Measurements from ENCODE around the gene LRTM2. TPM values are rescaled to one million over a fixed set of nuclear protein-coding genes. Genes with fewer than 3 reads are reported as not detected.

The LRTM2 gene
- total and polyA plus RNA-seq, 4 donors: not detected

- Histone ChIP-seq H3K4me1 (ENCODE audit: control insufficient read depth in 4 of 4, insufficient read depth in 4 of 4, low read length in 3 of 4) (no peaks in the 10 kb centered on the region), H3K36me3 (ENCODE audit: control insufficient read depth in 4 of 4, insufficient read depth in 3 of 4, low read depth in 1 of 4, low read length in 3 of 4) (no peaks in the 10 kb centered on the region), H3K9ac (ENCODE audit: low read depth in 1 of 2, low read length in 2 of 2) (no peak overlapping the region), H3K27me3 (ENCODE audit: control insufficient read depth in 4 of 4, insufficient read depth in 4 of 4, low read length in 3 of 4) (no peaks in the 10 kb centered on the region), H3K27ac (ENCODE audit: low read depth in 1 of 2, low read length in 2 of 2) (no peak overlapping the region), H3K4me3 (ENCODE audit: low read depth in 1 of 3, low read length in 3 of 3) (no peak overlapping the region), H3K9me3 (ENCODE audit: control insufficient read depth in 4 of 4, low read length in 3 of 4) (no peaks in the 10 kb centered on the region)
- DNase-seq (ENCODE audit: low spot score): no peak
- WGBS: 90% methylated on average over 5 of the region's 5 CpGs
- TF ChIP-seq YY1 (IDR thresholded peaks at IDR 0.05): no peak
- no peak for TF ChIP-seq JUND (IDR thresholded peaks at IDR 0.05)
- TF ChIP-seq, protein P1, sequence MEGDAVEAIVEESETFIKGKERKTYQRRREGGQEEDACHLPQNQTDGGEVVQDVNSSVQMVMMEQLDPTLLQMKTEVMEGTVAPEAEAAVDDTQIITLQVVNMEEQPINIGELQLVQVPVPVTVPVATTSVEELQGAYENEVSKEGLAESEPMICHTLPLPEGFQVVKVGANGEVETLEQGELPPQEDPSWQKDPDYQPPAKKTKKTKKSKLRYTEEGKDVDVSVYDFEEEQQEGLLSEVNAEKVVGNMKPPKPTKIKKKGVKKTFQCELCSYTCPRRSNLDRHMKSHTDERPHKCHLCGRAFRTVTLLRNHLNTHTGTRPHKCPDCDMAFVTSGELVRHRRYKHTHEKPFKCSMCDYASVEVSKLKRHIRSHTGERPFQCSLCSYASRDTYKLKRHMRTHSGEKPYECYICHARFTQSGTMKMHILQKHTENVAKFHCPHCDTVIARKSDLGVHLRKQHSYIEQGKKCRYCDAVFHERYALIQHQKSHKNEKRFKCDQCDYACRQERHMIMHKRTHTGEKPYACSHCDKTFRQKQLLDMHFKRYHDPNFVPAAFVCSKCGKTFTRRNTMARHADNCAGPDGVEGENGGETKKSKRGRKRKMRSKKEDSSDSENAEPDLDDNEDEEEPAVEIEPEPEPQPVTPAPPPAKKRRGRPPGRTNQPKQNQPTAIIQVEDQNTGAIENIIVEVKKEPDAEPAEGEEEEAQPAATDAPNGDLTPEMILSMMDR (IDR thresholded peaks at IDR 0.05; ENCODE audit: low read depth, low read length, missing input control): no peak
- no peak for TF ChIP-seq EGR1 (IDR thresholded peaks at IDR 0.05; ENCODE audit: low read depth in 2 of 2)
- TF ChIP-seq HNF4A (conservative IDR thresholded peaks at IDR 0.05): no peak
- no peak for TF ChIP-seq RAD21 (IDR thresholded peaks at IDR 0.05)
- TF ChIP-seq SP1 (IDR thresholded peaks at IDR 0.05): no peak
- no peak for TF ChIP-seq RXRA (IDR thresholded peaks at IDR 0.05)
- no peak for TF ChIP-seq GABPA (IDR thresholded peaks at IDR 0.05 in 1 of 2, conservative IDR thresholded peaks at IDR 0.05 in 1 of 2)
- TF ChIP-seq, protein P2, sequence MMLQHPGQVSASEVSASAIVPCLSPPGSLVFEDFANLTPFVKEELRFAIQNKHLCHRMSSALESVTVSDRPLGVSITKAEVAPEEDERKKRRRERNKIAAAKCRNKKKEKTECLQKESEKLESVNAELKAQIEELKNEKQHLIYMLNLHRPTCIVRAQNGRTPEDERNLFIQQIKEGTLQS (IDR thresholded peaks at IDR 0.05): no peak
- no peak for TF ChIP-seq TAF1 (conservative IDR thresholded peaks at IDR 0.05)
Observed at GRCh38 chr12:1845886-1846285, 25.5 kb downstream of the LRTM2 start.

GRCh38 chr12:1846421-1847405 lies 26.3 kb downstream of the LRTM2 start:
- Histone ChIP-seq H3K27me3 (ENCODE audit: control insufficient read depth in 4 of 4, insufficient read depth in 4 of 4, low read length in 3 of 4) (no peaks in the 10 kb centered on the region), H3K36me3 (ENCODE audit: control insufficient read depth in 4 of 4, insufficient read depth in 3 of 4, low read depth in 1 of 4, low read length in 3 of 4) (no peaks in the 10 kb centered on the region), H3K9ac (ENCODE audit: low read depth in 1 of 2, low read length in 2 of 2) (no peak overlapping the region), H3K9me3 (ENCODE audit: control insufficient read depth in 4 of 4, low read length in 3 of 4) (no peaks in the 10 kb centered on the region), H3K4me3 (ENCODE audit: low read depth in 1 of 3, low read length in 3 of 3) (no peak overlapping the region), H3K27ac (ENCODE audit: low read depth in 1 of 2, low read length in 2 of 2) (no peak overlapping the region), H3K4me1 (ENCODE audit: control insufficient read depth in 4 of 4, insufficient read depth in 4 of 4, low read length in 3 of 4) (no peaks in the 10 kb centered on the region)
- 81% methylated on average over 24 of the region's 24 CpGs for WGBS
- TF ChIP-seq RAD21 (IDR thresholded peaks at IDR 0.05) (no peak), EGR1 (IDR thresholded peaks at IDR 0.05; ENCODE audit: low read depth in 2 of 2) (no peak), TAF1 (conservative IDR thresholded peaks at IDR 0.05) (no peak), MAX (IDR thresholded peaks at IDR 0.05) (no peak), JUND (IDR thresholded peaks at IDR 0.05) (no peak), FOXA2 (IDR thresholded peaks at IDR 0.05) (no peak)
- DNase-seq (ENCODE audit: low spot score): no peak

- Histone ChIP-seq H3K36me3 (ENCODE audit: control insufficient read depth in 4 of 4, insufficient read depth in 3 of 4, low read depth in 1 of 4, low read length in 3 of 4) (no peaks in the 10 kb centered on the region), H3K4me3 (ENCODE audit: low read depth in 1 of 3, low read length in 3 of 3) (no peak overlapping the region), H3K9me3 (ENCODE audit: control insufficient read depth in 4 of 4, low read length in 3 of 4) (no peaks in the 10 kb centered on the region), H3K27me3 (ENCODE audit: control insufficient read depth in 4 of 4, insufficient read depth in 4 of 4, low read length in 3 of 4) (no peaks in the 10 kb centered on the region), H3K27ac (ENCODE audit: low read depth in 1 of 2, low read length in 2 of 2) (no peak overlapping the region), H3K9ac (ENCODE audit: low read depth in 1 of 2, low read length in 2 of 2) (no peak overlapping the region), H3K4me1 (ENCODE audit: control insufficient read depth in 4 of 4, insufficient read depth in 4 of 4, low read length in 3 of 4) (no peaks in the 10 kb centered on the region)
- WGBS: 64% methylated on average over 4 of the region's 4 CpGs
- DNase-seq (ENCODE audit: low spot score): no peak
- TF ChIP-seq, protein P1 (IDR thresholded peaks at IDR 0.05; ENCODE audit: low read depth, low read length, missing input control): no peak
- no peak for TF ChIP-seq NR2F2 (IDR thresholded peaks at IDR 0.05)
- TF ChIP-seq FOXA2 (IDR thresholded peaks at IDR 0.05): no peak
- no peak for TF ChIP-seq SP1 (IDR thresholded peaks at IDR 0.05)
- no peak for TF ChIP-seq FOXA1 (IDR thresholded peaks at IDR 0.05)
- TF ChIP-seq JUND (IDR thresholded peaks at IDR 0.05): no peak
- no peak for TF ChIP-seq HNF4A (conservative IDR thresholded peaks at IDR 0.05)
- TF ChIP-seq HNF4G (IDR thresholded peaks at IDR 0.05): no peak
- TF ChIP-seq ZBTB33 (IDR thresholded peaks at IDR 0.05): no peak
- no peak for TF ChIP-seq RAD21 (IDR thresholded peaks at IDR 0.05)
Observed at GRCh38 chr12:1847411-1847810, 27.0 kb downstream of the LRTM2 start.

Data from liver (tissue), 9 donors.